GM19240 (cell line): Measurements from ENCODE around the gene SOWAHC.

Experiments used
- DNase-seq: peaks from one replicate; pipeline ENCODE4 v3.0.0; 2011; ENCODE audit warnings: low spot score; ENCODE audit not compliant: insufficient read length

Gene SOWAHC

GRCh38 chr2:109645412-109646184, 31.4 kb downstream of the SOWAHC start:
- no peak for DNase-seq

GRCh38 chr2:109646961-109647360, 32.8 kb downstream of the SOWAHC start:
- DNase-seq, result no peak

- no peak for DNase-seq
Measured at GRCh38 chr2:109647636-109648035, 33.5 kb downstream of the SOWAHC start.

- DNase-seq, result no peak
Measured at GRCh38 chr2:109648041-109648527, 33.9 kb downstream of the SOWAHC start.

- no peak for DNase-seq
Measured at GRCh38 chr2:109649736-109650695, 35.9 kb downstream of the SOWAHC start.

- DNase-seq, result no peak
Measured at GRCh38 chr2:109654326-109655050, 40.3 kb downstream of the SOWAHC start.

- no peak for DNase-seq
Measured at GRCh38 chr2:109655287-109655686, 41.1 kb downstream of the SOWAHC start.

- DNase-seq, result no peak
Measured at GRCh38 chr2:109659396-109660045, 45.4 kb downstream of the SOWAHC start.

- no peak for DNase-seq
Measured at GRCh38 chr2:109660046-109660860, 46.1 kb downstream of the SOWAHC start.

- no peak for DNase-seq
Measured at GRCh38 chr2:109662889-109663288, 48.7 kb downstream of the SOWAHC start.

GRCh38 chr2:109663721-109664120, 49.6 kb downstream of the SOWAHC start:
- no peak for DNase-seq

GRCh38 chr2:109666466-109666865, 52.3 kb downstream of the SOWAHC start:
- DNase-seq, result no peak
